SK-N-SH treated with all-trans-retinoic acid at 6 μM for 48 hours (cell line): Measurements from ENCODE around the gene MOSMO.

ENCODE experiments used
- PATZ1 ChIP-seq: fragments of 250-450 bp; sonication (Bioruptor Pico); IDR thresholded peaks from 2 replicates; pipeline ENCODE4 v1.8.0; 2020; ENCODE audit warnings: mild to moderate bottlenecking, moderate library complexity, borderline replicate concordance
- ZNF565 ChIP-seq: fragments of 450-650 bp; formaldehyde crosslinking; conservative IDR thresholded peaks from 2 replicates; pipeline ENCODE4 v1.5.0; 2020; ENCODE audit warnings: low read depth, mild to moderate bottlenecking, moderate library complexity
- ZNF70 ChIP-seq: fragments of 450-650 bp; formaldehyde crosslinking; IDR thresholded peaks from 2 replicates; pipeline ENCODE4 v1.5.0; 2020; ENCODE audit warnings: mild to moderate bottlenecking, moderate library complexity

GRCh38 chr16:22050963-22051362 lies 43.1 kb downstream of the MOSMO start:
- no peak for TF ChIP-seq ZNF565 (CRISPR knock-in tag)
- no peak for TF ChIP-seq PATZ1 (CRISPR knock-in tag)
- no peak for TF ChIP-seq ZNF70
